Neural progenitor cell (in vitro differentiated cells): ENCODE measurements around the gene NRSN2. TPM values are rescaled to one million over a fixed set of nuclear protein-coding genes. Genes with fewer than 3 reads are reported as not detected.

Experiments
- DNase-seq: peaks from one replicate; pipeline ENCODE4 v3.0.0-alpha.2; 2016; ENCODE audit warnings: low spot score
- H2AFZ ChIP-seq: fragments of 200-600 bp; sonication (generic); replicated peaks from 2 replicates; pipeline ENCODE4 v1.6.1; 2016; ENCODE audit warnings: antibody characterized with exemption
- H3F3A ChIP-seq: fragments of 200-600 bp; sonication (generic); 2 replicates; pipeline ENCODE4 v1.6.1; 2016; ENCODE audit warnings: antibody characterized with exemption, low read depth
- H3K27ac ChIP-seq: fragments of 200-600 bp; sonication (generic); 2 replicates; pipeline ENCODE4 v1.5.1; 2016; ENCODE audit warnings: mild to moderate bottlenecking
- H3K27me3 ChIP-seq: fragments of 200-600 bp; sonication (generic); 2 replicates; pipeline ENCODE4 v1.6.1; 2016; ENCODE audit warnings: mild to moderate bottlenecking, moderate library complexity
- H3K36me3 ChIP-seq: fragments of 200-600 bp; sonication (generic); 2 replicates; pipeline ENCODE4 v1.5.1; 2016
- H3K4me1 ChIP-seq: fragments of 200-600 bp; sonication (generic); 2 replicates; pipeline ENCODE4 v1.6.1; 2016; ENCODE audit warnings: mixed run types
- H3K4me2 ChIP-seq: fragments of 200-600 bp; sonication (generic); 2 replicates; pipeline ENCODE4 v1.6.1; 2016
- H3K4me3 ChIP-seq: fragments of 200-600 bp; sonication (generic); 2 replicates; pipeline ENCODE4 v1.5.1; 2016
- H3K79me2 ChIP-seq: fragments of 200-600 bp; sonication (generic); 2 replicates; pipeline ENCODE4 v1.6.1; 2016; ENCODE audit warnings: low read depth
- H3K9ac ChIP-seq: fragments of 200-600 bp; sonication (generic); 2 replicates; pipeline ENCODE4 v1.6.1; 2016
- H3K9me3 ChIP-seq: fragments of 200-600 bp; sonication (generic); 2 replicates; pipeline ENCODE4 v1.5.1; 2016; ENCODE audit warnings: low read depth
- H4K20me1 ChIP-seq: fragments of 200-600 bp; sonication (generic); 2 replicates; pipeline ENCODE4 v1.6.1; 2016; ENCODE audit warnings: low read depth
- H3K27ac Mint-ChIP-seq: 3 replicates; pipeline ENCODE4 v1.8.0; 2021; ENCODE audit warnings: mixed read lengths
- H3K27me3 Mint-ChIP-seq: 2 replicates; pipeline ENCODE4 v1.8.0; 2022; ENCODE audit warnings: low read depth, mild to moderate bottlenecking, inconsistent platforms, moderate library complexity, mixed read lengths; ENCODE audit not compliant: insufficient read depth
- H3K36me3 Mint-ChIP-seq: 3 replicates; pipeline ENCODE4 v1.8.0; 2021; ENCODE audit warnings: mixed read lengths
- H3K4me1 Mint-ChIP-seq: 3 replicates; pipeline ENCODE4 v1.8.0; 2021; ENCODE audit warnings: mixed read lengths
- H3K4me3 Mint-ChIP-seq: 3 replicates; pipeline ENCODE4 v1.8.0; 2021; ENCODE audit warnings: mild to moderate bottlenecking, moderate library complexity, mixed read lengths
- H3K9me3 Mint-ChIP-seq: 3 replicates; pipeline ENCODE4 v1.8.0; 2020; ENCODE audit warnings: mixed read lengths
- CTCF ChIP-seq: fragments of 200-600 bp; sonication (generic); IDR thresholded peaks from 2 replicates; pipeline ENCODE4 v1.5.1; 2017; ENCODE audit warnings: antibody characterized with exemption, mild to moderate bottlenecking
- EZH2 ChIP-seq: fragments of 200-600 bp; sonication (generic); IDR thresholded peaks from 2 replicates; pipeline ENCODE4 v1.6.1; 2017; ENCODE audit warnings: antibody characterized with exemption, mild to moderate bottlenecking, moderate library complexity
- EZH2phosphoT487 ChIP-seq: fragments of 200-600 bp; sonication (generic); IDR thresholded peaks from 2 replicates; pipeline ENCODE4 v1.6.1; 2017; ENCODE audit warnings: antibody characterized with exemption
- total RNA-seq: library from RNA; depleted of rRNA; stranded (reverse); fragments of >200 nt; gene quantifications from 2 replicates; pipeline ENCODE4 v1.2.3, GENCODE V29; 2015; ENCODE audit warnings: low replicate concordance

The NRSN2 gene
- total RNA-seq, 1 donor from 2014 or later, result 8.8 TPM

GRCh38 chr20:309306-309840, 37.5 kb upstream of the NRSN2 start:
- Mint-ChIP-seq H3K36me3 (no peaks in the 10 kb centered on the region), H3K27me3 (no peaks in the 10 kb centered on the region), H3K4me1 (peaks cover 29% of the 10 kb centered on the region), H3K27ac (peak overlapping the region; percentile 98), H3K9me3 (peaks cover 2% of the 10 kb centered on the region), H3K4me3 (peak overlapping the region; percentile 87)
- H3F3A ChIP-seq, result peaks cover 17% of the 10 kb centered on the region
- H3K4me1 ChIP-seq, result peaks cover 18% of the 10 kb centered on the region
- H3K27me3 ChIP-seq, result no peaks in the 10 kb centered on the region
- H2AFZ ChIP-seq, result no peak overlapping the region
- DNase-seq, result no peak
- H3K9ac ChIP-seq, result no peak overlapping the region
- peak overlapping the region; percentile 48 for H3K4me3 ChIP-seq
- TF ChIP-seq EZH2phosphoT487 (no peak), CTCF (no peak), EZH2 (no peak)
- H3K9me3 ChIP-seq, result no peaks in the 10 kb centered on the region
- peak overlapping the region; percentile 72 for H3K4me2 ChIP-seq
- H3K79me2 ChIP-seq, result no peaks in the 10 kb centered on the region
- no peaks in the 10 kb centered on the region for H4K20me1 ChIP-seq
- no peaks in the 10 kb centered on the region for H3K36me3 ChIP-seq
- peak overlapping the region; percentile 69 for H3K27ac ChIP-seq

- peak overlapping the region; percentile 69 for H3K27ac ChIP-seq
- peaks cover 18% of the 10 kb centered on the region for H3K4me1 ChIP-seq
- Mint-ChIP-seq H3K27me3 (no peaks in the 10 kb centered on the region), H3K9me3 (no peaks in the 10 kb centered on the region), H3K4me1 (peaks cover 29% of the 10 kb centered on the region), H3K27ac (peak overlapping the region; percentile 99), H3K36me3 (no peaks in the 10 kb centered on the region), H3K4me3 (peak overlapping the region; percentile 87)
- peak overlapping the region; percentile 59 for H2AFZ ChIP-seq
- peak overlapping the region; percentile 48 for H3K4me3 ChIP-seq
- no peaks in the 10 kb centered on the region for H3K79me2 ChIP-seq
- H3K36me3 ChIP-seq, result no peaks in the 10 kb centered on the region
- no peaks in the 10 kb centered on the region for H4K20me1 ChIP-seq
- DNase-seq, result peak; percentile 100
- H3K9ac ChIP-seq, result no peak overlapping the region
- H3K9me3 ChIP-seq, result no peaks in the 10 kb centered on the region
- TF ChIP-seq EZH2 (no peak), CTCF (no peak), EZH2phosphoT487 (no peak)
- H3F3A ChIP-seq, result peaks cover 17% of the 10 kb centered on the region
- peak overlapping the region; percentile 72 for H3K4me2 ChIP-seq
- no peaks in the 10 kb centered on the region for H3K27me3 ChIP-seq
Observed at GRCh38 chr20:309841-310644, 36.9 kb upstream of the NRSN2 start.

GRCh38 chr20:310645-311044, 36.3 kb upstream of the NRSN2 start:
- peak overlapping the region; percentile 68 for H3K4me2 ChIP-seq
- H3K4me3 ChIP-seq, result peak overlapping the region; percentile 29
- Mint-ChIP-seq H3K27me3 (no peaks in the 10 kb centered on the region), H3K4me3 (peak overlapping the region; percentile 87), H3K4me1 (peaks cover 29% of the 10 kb centered on the region), H3K36me3 (no peaks in the 10 kb centered on the region), H3K9me3 (no peaks in the 10 kb centered on the region), H3K27ac (peak overlapping the region; percentile 99)
- no peak for TF ChIP-seq EZH2phosphoT487
- no peak for TF ChIP-seq CTCF
- TF ChIP-seq EZH2, result no peak
- H4K20me1 ChIP-seq, result no peaks in the 10 kb centered on the region
- peaks cover 18% of the 10 kb centered on the region for H3K4me1 ChIP-seq
- peak overlapping the region; percentile 28 for H2AFZ ChIP-seq
- H3K9me3 ChIP-seq, result no peaks in the 10 kb centered on the region
- no peak for DNase-seq
- no peak overlapping the region for H3K27ac ChIP-seq
- H3K36me3 ChIP-seq, result no peaks in the 10 kb centered on the region
- H3K79me2 ChIP-seq, result no peaks in the 10 kb centered on the region
- peaks cover 17% of the 10 kb centered on the region for H3F3A ChIP-seq
- H3K9ac ChIP-seq, result no peak overlapping the region
- no peaks in the 10 kb centered on the region for H3K27me3 ChIP-seq
